Head of caudate nucleus (tissue), 42 donors: Measurements from ENCODE around the gene SLC11A2.
A peak's percentile ranks its signal among the peaks of the same experiment; 100 is the strongest.
"Not testable (repeated sequence)": the region's sequence is repeated elsewhere in the genome, so short reads cannot be mapped to it uniquely, and the experiment has no call there.

Source experiments
- DNase-seq, 42 donors: peaks; one replicate each; pipeline versions ENCODE4 v3.0.0 to v3.0.0-alpha.2; 2020 to 2021; ENCODE audit warnings: mixed read lengths in 7 of 42
- intact Hi-C: fragments of 100-400 bp; cut with DNase I; formaldehyde crosslinking; loops from one replicate; pipeline ENCODE4 v1.15.0; 2022

The SLC11A2 gene

DNA sequence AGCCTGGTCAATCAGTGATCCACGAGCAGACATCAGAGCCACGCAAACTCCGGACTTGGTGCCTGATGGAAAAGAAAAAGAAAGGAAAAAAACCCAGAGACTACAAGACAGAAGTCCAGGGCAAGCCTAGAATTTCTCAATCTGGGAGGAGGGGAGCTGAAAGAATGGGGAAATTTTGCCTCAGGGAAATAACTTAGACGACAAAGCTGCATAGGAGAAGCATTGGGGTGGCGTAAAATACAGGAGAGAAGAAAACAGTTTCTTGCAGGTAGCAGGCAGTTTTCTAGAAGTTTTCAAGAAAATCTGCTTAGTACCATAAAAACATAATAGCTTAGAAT lies 2.6 kb upstream of the SLC11A2 start:
- DNase-seq, result no peak
- intact Hi-C loops, result loop anchor here (10.0 kb wide), 2 partner anchors 104 to 264 kb away; partner anchors contain the start of gene ATF1

DNA sequence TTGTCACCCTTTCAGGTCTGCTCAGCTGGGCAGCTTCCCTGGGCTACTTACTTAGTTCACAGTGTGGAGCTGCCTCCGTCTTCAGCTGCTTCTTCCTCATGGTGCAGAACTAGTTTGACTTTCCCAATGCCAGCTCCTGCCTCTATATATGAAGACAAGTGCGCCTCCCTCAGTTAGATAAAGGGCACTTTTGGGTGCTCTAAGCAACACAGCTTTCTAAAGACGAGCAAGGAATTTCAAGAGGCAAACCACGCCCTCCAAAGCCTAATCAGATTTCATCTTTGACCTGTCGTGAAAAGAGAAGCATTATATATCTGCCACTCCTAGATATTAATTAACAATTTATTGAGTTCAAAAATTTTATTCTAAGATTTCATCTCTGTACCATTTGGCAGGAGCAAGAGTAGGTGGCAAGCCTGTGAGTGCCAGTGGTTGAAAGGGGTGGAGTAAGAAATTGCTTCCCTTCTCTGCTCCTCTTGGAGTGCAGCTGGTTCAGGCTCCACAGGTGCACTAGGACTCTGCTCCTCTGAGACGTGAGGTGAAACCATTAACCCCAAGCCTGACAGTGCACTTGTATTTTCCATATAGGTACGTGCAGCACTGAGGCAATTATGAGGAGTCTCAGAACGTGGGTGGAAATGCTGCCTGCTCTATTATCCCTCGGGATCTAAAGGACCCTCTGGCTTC lies 2.1 kb upstream of the SLC11A2 start:
- DNase-seq, result peak in 23 of 42 donors; percentile 13 to 74 (median 42)
- intact Hi-C loops, result loop anchor here (10.0 kb wide), 2 partner anchors 103 to 263 kb away; partner anchors contain the start of gene ATF1

DNA sequence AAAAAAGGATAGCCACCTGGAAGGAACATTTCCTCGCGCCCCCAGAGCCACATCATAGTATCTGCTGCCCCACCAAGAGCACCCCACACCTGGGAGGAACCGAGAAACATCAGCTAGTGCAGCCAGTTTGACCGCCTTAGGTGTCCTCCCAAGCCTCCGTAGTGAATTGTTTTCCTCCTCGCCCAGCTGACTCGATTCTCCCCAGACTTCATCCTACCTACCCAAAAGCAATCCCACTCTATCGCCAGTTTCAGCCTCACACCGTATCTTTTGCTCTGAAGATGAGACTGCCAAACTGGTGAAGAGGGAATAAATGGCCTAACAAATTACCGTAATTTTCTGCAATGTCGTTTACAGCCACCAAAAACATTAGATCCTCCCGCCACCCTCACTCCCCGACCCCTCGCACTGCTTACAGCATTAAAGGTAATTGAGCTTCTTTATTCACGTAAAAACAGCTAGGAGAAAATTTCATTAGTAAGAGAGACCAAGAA lies 1.2 kb upstream of the SLC11A2 start:
- DNase-seq, result no peak
- intact Hi-C loops, result loop anchor here (10.0 kb wide), 2 partner anchors 103 to 263 kb away; partner anchors contain the start of gene ATF1

DNA sequence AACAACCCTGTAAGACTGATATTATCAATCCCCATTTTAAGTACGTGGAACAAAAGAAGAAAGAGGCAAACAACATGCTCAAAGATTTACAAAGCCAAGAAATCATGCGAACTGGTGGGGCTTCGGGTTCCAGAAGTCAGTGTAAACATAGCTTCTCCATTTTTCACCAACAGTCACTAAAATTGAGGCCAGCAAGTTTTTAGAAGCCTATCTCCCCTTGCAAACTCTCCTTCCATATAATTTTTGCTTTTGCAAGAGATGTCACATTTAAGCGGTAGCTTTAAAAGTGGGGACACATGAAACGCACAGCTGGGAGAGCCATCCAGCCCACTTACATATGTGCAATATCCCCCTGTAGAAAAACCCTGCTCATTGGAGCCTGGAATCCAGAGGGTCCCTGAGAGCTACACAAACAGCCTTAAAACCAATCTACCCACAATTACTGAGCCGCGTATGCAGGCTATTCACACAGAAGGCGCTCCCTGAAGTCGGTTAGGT lies 797 bp downstream of the SLC11A2 start:
- intact Hi-C loops, result loop anchor here (10.0 kb wide), 2 partner anchors 101 to 261 kb away; partner anchors contain the start of gene ATF1
- DNase-seq, result peak in 1 of 42 donors; percentile 71

DNA sequence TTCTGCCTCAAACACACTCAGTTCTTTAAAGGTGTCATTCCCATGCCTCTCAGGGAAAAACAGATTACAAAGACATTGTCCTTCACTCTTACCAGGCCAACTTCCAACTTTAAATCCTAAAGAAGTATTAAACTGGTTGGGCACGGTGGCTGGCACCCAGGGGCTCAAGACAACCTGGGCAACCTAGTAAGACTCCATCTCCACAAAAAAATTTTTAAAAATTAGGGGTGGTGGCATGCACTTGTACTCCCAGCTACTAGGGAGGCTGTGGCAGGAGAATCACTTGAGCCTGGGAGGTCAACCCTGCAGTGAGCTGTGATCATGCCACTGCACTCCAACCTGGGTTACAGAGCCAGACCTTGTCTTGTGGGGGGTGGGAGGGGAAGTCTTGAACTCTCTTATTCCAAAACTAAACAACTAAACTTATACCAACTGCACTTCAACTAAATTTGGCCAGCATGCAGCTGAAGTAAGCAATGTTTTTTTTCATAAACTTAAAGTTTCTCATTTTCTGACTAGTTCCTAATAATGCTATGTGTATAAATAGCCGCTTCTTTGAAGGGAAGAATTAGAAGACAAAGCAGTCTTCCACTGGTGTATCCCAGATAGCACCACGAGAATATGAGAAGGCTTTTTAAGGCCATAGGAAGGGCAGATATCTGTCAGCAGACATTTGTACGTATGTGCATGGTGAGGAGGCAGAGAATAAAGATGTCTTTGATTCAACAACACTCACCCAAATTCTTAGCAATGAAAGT lies 2.4 kb downstream of the SLC11A2 start:
- intact Hi-C loops, result loop anchor here (10.0 kb wide), 2 partner anchors 99 to 259 kb away; partner anchors contain the start of gene ATF1
- DNase-seq, result no peak

DNA sequence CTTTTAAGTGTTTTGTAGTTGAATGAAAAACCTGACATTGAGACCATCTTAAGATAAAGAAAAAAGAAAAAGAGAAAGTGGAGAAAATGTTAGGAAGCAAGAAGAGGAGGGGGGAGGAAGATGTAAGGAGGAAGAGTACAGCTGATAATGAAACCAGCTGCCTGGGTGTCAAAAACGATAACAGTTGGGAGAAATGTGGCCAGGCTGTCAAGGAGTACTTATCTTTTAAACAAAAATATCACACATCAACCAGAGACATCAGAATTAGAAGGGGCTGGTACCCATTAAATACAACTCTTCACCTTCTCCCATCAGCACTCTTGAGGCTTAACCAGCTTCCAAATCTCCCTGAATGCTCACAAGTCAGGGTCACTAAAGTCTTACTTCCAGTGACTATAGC lies 4.5 kb downstream of the SLC11A2 start:
- DNase-seq, result no peak
- intact Hi-C loops, result loop anchor here (10.0 kb wide), 2 partner anchors 97 to 257 kb away; partner anchors contain the start of gene ATF1

DNA sequence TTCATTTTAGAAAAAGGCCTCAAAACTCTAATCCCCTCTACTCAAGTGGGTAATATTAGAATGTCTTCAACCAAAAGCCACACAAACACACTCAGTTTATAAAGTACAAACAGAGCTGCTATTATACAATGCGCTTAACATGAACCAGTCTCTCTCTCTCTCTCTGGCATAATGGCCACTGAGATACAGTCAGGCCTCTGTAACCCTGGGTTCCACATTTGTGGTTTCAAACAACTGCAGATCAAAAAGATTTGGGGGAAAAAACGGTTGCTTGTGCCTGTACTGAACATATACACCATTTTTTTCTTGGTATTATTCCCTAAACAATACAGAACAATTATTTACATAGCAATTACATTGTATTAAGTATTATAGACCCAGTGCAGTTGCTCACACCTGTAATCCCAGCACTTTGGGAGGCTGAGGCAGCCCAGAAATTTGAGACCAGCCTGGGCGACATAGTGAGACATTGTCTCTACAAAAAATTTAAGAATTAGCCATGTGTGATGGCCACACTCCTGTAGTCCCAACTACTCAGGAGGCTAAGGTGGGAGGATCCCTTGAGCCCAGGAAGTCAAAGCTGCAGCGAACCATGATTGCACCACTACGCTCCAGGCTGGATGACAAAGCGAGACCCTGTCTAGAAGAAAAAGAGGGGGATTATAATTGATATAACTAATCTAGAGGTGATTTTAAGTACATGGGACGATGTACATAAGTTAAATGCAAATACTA lies 5.6 kb downstream of the SLC11A2 start:
- intact Hi-C loops, result loop anchor here (10.0 kb wide), 2 partner anchors 96 to 256 kb away; partner anchors contain the start of gene ATF1
- DNase-seq, result peak in 12 of 42 donors; percentile 38 to 75 (median 48)

DNA sequence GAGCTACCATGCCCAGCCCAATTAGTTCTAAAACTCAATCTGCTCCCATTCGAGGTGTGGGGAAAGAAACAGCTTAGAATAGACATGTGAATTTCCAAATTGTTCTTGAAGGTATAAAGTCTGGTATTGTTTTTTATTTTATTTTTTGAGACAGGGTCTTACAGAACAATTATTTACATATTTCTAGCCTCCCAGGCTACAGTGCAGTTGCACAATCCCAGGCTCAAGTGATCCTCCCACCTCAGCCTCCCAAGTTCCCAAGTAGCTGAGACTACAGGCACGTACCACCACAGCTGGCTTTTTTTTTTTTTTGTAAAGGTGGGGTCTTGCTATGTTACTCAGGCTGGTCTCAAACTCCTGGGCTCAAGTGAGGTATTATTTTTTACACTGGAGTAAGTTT lies 6.3 kb downstream of the SLC11A2 start:
- intact Hi-C loops, result loop anchor here (10.0 kb wide), 2 partner anchors 95 to 255 kb away; partner anchors contain the start of gene ATF1
- no peak for DNase-seq

DNA sequence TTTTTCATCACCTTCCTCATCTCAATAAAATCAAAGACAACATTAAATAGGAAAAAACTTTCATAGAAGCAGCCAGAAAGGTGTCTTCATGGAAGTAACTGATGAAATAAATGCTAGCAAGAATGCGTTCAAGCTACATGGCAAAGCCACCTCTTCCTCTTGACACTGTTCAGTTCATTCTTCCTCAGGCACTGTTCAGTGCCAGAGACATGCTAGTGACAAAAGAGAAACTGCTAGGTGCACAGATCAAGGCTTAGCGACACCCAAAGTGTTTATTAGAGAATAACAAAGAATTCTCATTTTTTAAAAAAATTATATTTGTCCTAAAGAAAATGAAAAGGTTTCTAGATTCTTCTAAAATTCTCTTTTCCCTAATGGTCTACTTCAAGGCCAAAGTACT lies 7.2 kb downstream of the SLC11A2 start:
- intact Hi-C loops, result no loop called here
- DNase-seq, result no peak

DNA sequence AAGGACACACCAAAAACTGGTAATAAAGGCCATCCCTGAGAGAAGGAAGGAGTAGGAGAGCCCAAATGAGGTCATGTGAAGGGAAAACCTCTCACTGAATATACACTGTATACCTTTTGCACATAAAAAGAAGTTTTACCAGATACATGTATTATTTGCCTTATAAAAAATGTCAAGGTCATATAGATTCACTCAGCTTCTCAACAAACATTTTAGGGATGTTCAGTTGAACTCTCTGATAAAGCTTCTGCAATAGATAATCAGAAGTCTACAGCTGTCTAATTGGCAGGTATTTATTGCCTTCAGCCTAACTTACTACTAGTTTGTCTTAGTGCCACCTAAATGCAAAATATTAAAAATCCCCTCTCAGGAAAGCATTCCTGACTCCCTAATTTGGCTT lies 8.7 kb downstream of the SLC11A2 start:
- intact Hi-C loops, result no loop called here
- DNase-seq, result no peak

DNA sequence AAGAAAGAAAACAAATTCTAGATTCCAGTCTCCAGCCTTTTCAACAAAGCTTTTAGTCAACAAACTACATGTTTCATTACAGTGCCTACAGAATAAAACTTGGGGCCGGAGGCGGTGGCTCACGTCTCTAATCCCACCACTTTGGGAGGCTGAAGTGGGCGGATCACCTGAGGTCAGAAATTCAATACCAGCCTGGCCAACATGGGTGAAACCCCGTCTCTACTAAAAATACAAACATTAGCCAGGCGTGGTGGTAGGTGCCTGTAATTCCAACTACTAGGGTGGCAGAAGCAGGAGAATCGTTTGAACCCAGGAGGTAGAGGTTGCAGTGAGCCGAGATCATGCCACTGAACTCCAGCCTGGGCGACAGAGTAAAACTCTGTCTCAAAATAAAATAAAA lies 11.7 kb downstream of the SLC11A2 start:
- intact Hi-C loops, DNase-seq: not testable (repeated sequence)

DNA sequence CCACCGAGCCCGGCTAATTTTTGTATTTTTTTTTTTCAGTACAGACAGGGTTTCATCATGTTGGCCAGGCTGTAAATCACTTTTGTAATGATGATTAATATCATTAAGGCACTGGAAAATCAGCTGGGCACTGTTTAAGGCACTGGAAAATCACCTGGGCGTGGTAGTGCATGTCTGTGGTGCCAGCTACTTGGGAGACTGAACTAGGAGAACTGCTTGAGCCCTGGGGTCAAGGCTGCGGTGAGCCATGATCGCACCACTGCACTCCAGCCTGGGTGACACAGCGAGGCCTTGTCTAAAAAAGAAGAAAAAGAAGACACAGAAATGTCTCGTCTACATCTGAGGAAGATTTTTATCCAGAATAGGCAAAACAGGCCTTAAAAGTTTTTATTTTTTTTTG lies 12.7 kb downstream of the SLC11A2 start:
- intact Hi-C loops, result no loop called here
- no peak for DNase-seq

DNA sequence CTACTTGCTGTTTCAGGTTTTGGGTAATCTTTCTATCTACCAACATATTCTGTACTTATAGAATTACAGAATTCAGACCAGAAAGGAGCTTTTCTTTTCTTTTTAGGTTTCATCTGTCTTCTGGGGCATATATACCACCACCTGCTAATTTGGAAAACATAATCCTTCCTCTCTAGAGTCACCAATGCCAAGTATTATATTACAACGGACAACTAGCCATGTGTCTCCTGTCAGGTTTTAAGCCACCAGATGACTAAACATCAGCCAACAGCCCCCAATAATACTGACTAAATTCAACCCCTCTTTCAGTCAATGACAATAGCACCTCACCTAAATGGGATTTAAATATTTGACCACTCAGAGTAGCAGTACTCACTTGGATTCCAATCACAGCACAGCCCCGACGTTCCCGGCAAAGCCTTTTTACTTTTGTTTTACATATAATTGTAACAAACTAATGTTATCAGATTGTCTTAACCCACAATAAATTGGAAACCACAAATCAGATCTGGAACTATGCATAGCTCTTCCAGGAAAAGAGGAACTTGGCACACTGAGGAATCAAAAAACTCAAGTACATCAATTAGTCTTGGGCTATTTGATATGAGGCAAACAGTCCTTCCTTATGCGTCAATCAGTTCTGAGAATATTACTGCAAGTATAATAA lies 13.5 kb downstream of the SLC11A2 start:
- DNase-seq, result no peak
- intact Hi-C loops, result no loop called here

DNA sequence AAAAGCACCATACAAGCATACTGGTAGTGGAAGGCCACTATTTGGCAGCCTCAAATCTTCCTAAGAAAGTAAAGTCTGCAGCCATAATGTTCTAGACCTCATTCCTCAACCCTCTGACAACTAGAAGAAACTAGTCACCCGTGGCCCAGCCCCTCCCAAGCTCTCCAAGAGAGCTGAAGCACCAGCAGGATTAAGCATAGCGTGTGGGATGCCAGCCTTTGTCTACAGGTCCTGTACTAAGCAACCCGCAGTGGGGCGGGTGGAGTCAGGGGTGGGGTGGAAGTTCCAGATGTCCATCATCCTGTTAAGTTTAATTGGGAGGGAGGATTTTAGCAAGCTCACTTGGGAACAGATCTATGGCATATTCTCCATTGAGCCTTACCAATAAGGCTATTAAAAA lies 14.2 kb downstream of the SLC11A2 start:
- DNase-seq, result peak in 1 of 42 donors; percentile 46
- intact Hi-C loops, result no loop called here

DNA sequence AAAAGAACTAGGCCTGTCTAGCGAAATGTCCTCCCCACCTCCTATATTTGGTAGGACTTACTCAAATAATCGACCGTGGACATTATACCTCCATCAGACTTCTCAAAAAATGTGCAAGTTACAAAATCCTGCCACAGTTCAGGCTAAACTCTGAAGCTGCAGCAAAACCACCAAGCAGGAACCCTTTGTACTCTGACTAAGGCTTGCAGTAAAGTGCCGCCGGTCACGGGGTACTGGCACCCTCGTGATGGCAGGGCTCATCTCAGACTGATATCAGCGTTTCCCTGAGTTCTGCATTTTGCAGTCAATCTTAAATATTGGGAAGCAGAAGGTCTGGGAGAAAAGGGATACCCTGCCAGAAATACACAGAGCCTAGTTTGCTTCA lies 17.1 kb downstream of the SLC11A2 start:
- DNase-seq, result peak; percentile 71 to 96 (median 90)
- intact Hi-C loops, result no loop called here

DNA sequence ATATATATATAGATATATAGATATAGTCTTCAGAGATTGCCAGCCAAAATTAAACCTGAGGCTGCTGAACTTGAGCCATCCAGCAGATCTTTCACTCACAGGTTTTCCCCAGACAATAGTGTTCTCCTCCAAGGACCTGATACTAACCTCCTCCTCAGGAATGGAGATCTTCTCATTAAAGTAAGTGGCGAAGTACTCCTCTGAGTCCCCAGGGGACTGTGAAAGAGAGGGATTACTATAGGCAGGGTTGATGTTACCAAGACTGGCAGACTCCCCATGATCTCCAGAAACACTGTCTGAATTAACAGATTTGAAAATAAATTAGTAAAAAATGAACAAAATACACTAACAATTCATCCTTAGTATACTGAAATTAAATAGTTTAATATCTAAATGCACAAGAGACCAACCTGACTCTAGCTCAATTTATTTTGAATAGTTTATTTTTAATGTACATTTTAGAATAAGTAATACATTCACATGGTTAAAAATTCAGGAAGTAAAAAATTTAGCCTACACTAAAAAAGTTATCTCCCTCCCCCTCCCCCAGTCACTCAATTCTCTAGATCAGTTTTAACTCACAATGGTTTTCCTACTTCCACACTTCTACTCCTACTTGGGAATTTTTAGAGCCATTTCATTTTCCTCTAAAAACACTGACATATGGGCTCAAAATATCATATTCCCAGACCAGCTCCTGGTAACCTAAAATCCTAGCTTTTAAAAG lies 17.7 kb downstream of the SLC11A2 start:
- intact Hi-C loops, result no loop called here
- no peak for DNase-seq

DNA sequence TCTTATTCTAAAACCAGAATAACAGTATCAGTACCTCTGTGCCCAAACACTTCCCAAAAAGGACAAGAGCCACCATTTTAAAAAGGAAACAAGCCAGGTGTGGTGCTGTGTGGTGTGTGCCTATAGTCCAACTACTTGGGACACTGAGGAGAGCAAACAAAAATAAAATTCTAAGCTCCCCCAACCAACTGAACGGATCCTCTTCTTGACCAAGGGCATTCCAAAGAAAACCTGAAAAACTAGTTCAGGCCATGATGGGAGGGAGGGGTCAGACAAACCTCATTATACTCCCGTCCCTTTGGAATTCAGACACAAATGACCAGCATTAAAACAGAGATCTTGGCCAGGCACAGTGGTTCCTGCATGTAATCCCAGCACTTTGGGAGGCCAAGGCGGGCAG lies 20.5 kb downstream of the SLC11A2 start:
- intact Hi-C loops, result no loop called here
- DNase-seq, result no peak

DNA sequence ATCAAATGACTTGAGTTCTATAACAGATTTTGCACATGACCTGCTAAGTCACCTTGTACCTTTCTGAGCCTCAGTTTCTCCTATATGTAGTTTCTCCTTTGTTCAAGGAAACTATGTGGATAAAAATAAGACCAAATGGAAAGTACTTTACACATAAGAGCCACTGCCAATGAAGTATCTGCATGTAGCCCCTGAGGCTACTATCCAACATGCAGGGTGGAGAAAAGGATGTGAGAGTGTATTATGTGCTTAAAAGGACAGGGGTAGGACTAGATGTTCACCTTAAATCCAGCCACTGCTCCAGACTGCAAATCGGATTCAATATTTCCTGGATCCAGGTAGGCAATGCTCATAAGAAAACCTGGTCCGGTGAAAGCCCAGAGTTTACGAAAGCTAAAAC lies 21.2 kb downstream of the SLC11A2 start:
- no peak for DNase-seq
- intact Hi-C loops, result no loop called here
